Stimulated activated CD4-positive, alpha-beta T cell treated with anti-CD3 and anti-CD28 coated beads, TNF-alpha, amount 100 ng/mL, for 48 hours (primary cell): Measurements from ENCODE around the gene CHST9.
"Not testable (repeated sequence)": the region's sequence is repeated elsewhere in the genome, so short reads cannot be mapped to it uniquely, and the experiment has no call there.

Experiments
- DNase-seq, 3 donors: peaks; one replicate each; pipeline ENCODE4 v3.0.0-alpha.2; 2020; ENCODE audit warnings: low read depth in 3 of 3

Gene CHST9

GRCh38 chr18:26931659-26932058, 253.4 kb downstream of the CHST9 start:
- DNase-seq: no peak

GRCh38 chr18:26930630-26931029, 254.5 kb downstream of the CHST9 start:
- no peak for DNase-seq

GRCh38 chr18:26928670-26929313, 256.3 kb downstream of the CHST9 start:
- DNase-seq: no peak

GRCh38 chr18:26927822-26928221, 257.3 kb downstream of the CHST9 start:
- DNase-seq: not testable (repeated sequence)

GRCh38 chr18:26926066-26926675, 258.9 kb downstream of the CHST9 start:
- no peak for DNase-seq

GRCh38 chr18:26925313-26925712, 259.8 kb downstream of the CHST9 start:
- DNase-seq: no peak

GRCh38 chr18:26922313-26922712, 262.8 kb downstream of the CHST9 start:
- DNase-seq: no peak

- DNase-seq: no peak
These were observed 264.5 kb downstream of the CHST9 start for GRCh38 chr18:26920644-26921043.

- no peak for DNase-seq
These were observed 265.5 kb downstream of the CHST9 start for GRCh38 chr18:26919627-26920026.

- no peak for DNase-seq
These were observed 265.9 kb downstream of the CHST9 start for GRCh38 chr18:26919201-26919600.

- no peak for DNase-seq
These were observed 273.3 kb downstream of the CHST9 start for GRCh38 chr18:26911840-26912239.

GRCh38 chr18:26909599-26910290, 275.4 kb downstream of the CHST9 start:
- no peak for DNase-seq

GRCh38 chr18:26908906-26909305, 276.2 kb downstream of the CHST9 start:
- DNase-seq: no peak

GRCh38 chr18:26902291-26902690, 282.8 kb downstream of the CHST9 start:
- DNase-seq: no peak

GRCh38 chr18:26901020-26901419, 284.1 kb downstream of the CHST9 start:
- no peak for DNase-seq

- DNase-seq: no peak
These were observed 290.7 kb downstream of the CHST9 start for GRCh38 chr18:26894426-26894825.

- no peak for DNase-seq
These were observed 291.1 kb downstream of the CHST9 start for GRCh38 chr18:26893996-26894395.

- no peak for DNase-seq
These were observed 296.8 kb downstream of the CHST9 start for GRCh38 chr18:26888259-26888658.

GRCh38 chr18:26875040-26875654, 310.0 kb downstream of the CHST9 start:
- DNase-seq: no peak

- DNase-seq: no peak
These were observed 310.8 kb downstream of the CHST9 start for GRCh38 chr18:26874283-26874682.

- no peak for DNase-seq
These were observed 315.5 kb downstream of the CHST9 start for GRCh38 chr18:26869640-26870039.

- no peak for DNase-seq
These were observed 316.0 kb downstream of the CHST9 start for GRCh38 chr18:26868968-26869586.
